Panc1 (cell line): ENCODE results near the gene ZNF474. TPM values are rescaled to one million over a fixed set of nuclear protein-coding genes. Genes with fewer than 3 reads are reported as not detected.

Experiments used
- ATAC-seq: fragments of 200-7000 bp; cut with Tn5 transposase; 2 replicates; pipeline ENCODE4 v1.9.1; 2020; ENCODE audit warnings: mild to moderate bottlenecking, moderate library complexity
- BruUV-seq: library from RNA; stranded (reverse); fragments of 400-500 nt; replicated peaks from 2 replicates; lab custom pipeline; 2021; lab: Mats Ljungman, UMichigan
- CTCF ChIA-PET: fragments of 300-600 bp; sonication (Branson Sonifier 250); formaldehyde crosslinking; loops from one replicate; lab custom pipeline; 2022; ENCODE audit warnings: antibody characterized with exemption; lab: Charles Lee
- POLR2A ChIA-PET: fragments of 300-600 bp; sonication (Branson Sonifier 250); formaldehyde crosslinking; loops from one replicate; lab custom pipeline; 2022; ENCODE audit warnings: antibody characterized with exemption; lab: Charles Lee
- DNase-seq: peaks from one replicate; pipeline ENCODE4 v3.0.0-alpha.2; 2010; ENCODE audit warnings: low read depth, low spot score
- H3K27ac ChIP-seq: 2 replicates; pipeline ENCODE4 v1.5.1; 2011; ENCODE audit warnings: mild to moderate bottlenecking, low read length, inconsistent platforms
- H3K27me3 ChIP-seq: fragments of 200-500 bp; sonication (Bioruptor generic); 2 replicates; pipeline ENCODE4 v1.6.0; 2014; ENCODE audit warnings: low read length, inconsistent platforms; ENCODE audit not compliant: control insufficient read depth, insufficient read depth
- H3K36me3 ChIP-seq: fragments of 200-500 bp; sonication (Bioruptor generic); 2 replicates; pipeline ENCODE4 v1.5.1; 2014; ENCODE audit warnings: inconsistent platforms, mild to moderate bottlenecking, low read length, moderate library complexity; ENCODE audit not compliant: control insufficient read depth, insufficient read depth
- H3K4me1 ChIP-seq: 2 replicates; pipeline ENCODE4 v1.5.1; 2011; ENCODE audit warnings: inconsistent platforms, mild to moderate bottlenecking, low read length, moderate library complexity; ENCODE audit not compliant: control insufficient read depth, insufficient read depth
- H3K4me3 ChIP-seq, 2 experiments: 2 replicates each; pipeline ENCODE4 v1.5.1; 2011 to 2012; ENCODE audit warnings: low read depth in 2 of 2, low read length in 2 of 2, mild to moderate bottlenecking in 2 of 2, inconsistent platforms in 1 of 2, moderate library complexity in 1 of 2
- H3K9me3 ChIP-seq: fragments of 200-500 bp; sonication (Bioruptor generic); 2 replicates; pipeline ENCODE4 v1.5.1; 2014; ENCODE audit warnings: low read depth, mild to moderate bottlenecking, inconsistent platforms, low read length, moderate library complexity; ENCODE audit not compliant: control insufficient read depth, insufficient read depth
- POLR2AphosphoS5 ChIP-seq: IDR thresholded peaks from 2 replicates; pipeline ENCODE4 v1.6.1; 2012; ENCODE audit warnings: mild to moderate bottlenecking, low read depth, low read length, moderate library complexity
- SIN3A ChIP-seq: IDR thresholded peaks from 2 replicates; pipeline ENCODE4 v1.6.1; 2012; ENCODE audit warnings: low read depth, mild to moderate bottlenecking, low read length, moderate library complexity, borderline replicate concordance; ENCODE audit not compliant: insufficient read depth
- TCF7L2 ChIP-seq: IDR thresholded peaks from 2 replicates; pipeline ENCODE4 v1.6.1; 2011; ENCODE audit warnings: mild to moderate bottlenecking, low read depth, low read length, inconsistent platforms
- in situ Hi-C: cut with HindIII; loops from 2 replicates; pipeline ENCODE4 v1.10.0; 2016; ENCODE audit warnings: low sequenced_read_pairs, low pct_unique_long_range_greater_than_20kb
- intact Hi-C: fragments of 100-400 bp; cut with micrococcal nuclease; formaldehyde crosslinking; loops from one replicate; pipeline ENCODE4 v1.10.0; 2022; ENCODE audit not compliant: unreplicated experiment
- total RNA-seq: library from RNA; stranded (reverse); gene quantifications from one replicate; pipeline ENCODE4 v1.2.1, GENCODE V29; 2021; ENCODE audit not compliant: unreplicated experiment
- TF ChIP-seq, protein P1 (sequence below): fragments of 450-650 bp; IDR thresholded peaks from 2 replicates; pipeline ENCODE4 v1.5.1; 2017; ENCODE audit warnings: mild to moderate bottlenecking
- TF ChIP-seq, protein P2 (sequence below), 2 experiments: IDR thresholded peaks; 2 replicates each; pipeline ENCODE4 v1.6.1; 2011 to 2012; ENCODE audit warnings: low read depth in 2 of 2, control low read depth in 1 of 2, low read length in 1 of 2, mild to moderate bottlenecking in 1 of 2, moderate library complexity in 1 of 2; ENCODE audit not compliant: insufficient read depth in 1 of 2

Gene ZNF474
- total RNA-seq, 1 experiment from 2014 or later, result not detected

DNA sequence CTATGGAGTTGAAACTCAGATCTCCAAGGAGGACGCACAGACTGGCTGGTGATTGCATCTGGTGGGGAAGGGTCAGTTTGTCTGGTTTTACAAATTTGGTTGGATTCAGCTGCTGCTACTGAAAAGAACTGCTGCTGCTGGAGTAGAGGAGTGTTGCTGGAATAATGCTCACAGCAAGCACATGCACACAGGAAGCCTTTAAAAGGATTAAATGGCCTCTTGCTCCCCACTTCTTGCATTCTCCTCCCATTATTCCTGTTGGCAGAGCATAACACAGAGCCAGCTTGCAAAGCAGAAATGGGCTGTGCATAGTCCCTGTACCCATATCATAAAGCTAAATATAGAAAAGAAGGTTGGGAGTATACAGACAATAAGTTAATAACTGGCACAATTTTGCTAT lies 16.6 kb downstream of the ZNF474 start:
- ATAC-seq, result no peak
- no peaks in the 10 kb centered on the region for H3K27me3 ChIP-seq
- TF ChIP-seq, protein P1, sequence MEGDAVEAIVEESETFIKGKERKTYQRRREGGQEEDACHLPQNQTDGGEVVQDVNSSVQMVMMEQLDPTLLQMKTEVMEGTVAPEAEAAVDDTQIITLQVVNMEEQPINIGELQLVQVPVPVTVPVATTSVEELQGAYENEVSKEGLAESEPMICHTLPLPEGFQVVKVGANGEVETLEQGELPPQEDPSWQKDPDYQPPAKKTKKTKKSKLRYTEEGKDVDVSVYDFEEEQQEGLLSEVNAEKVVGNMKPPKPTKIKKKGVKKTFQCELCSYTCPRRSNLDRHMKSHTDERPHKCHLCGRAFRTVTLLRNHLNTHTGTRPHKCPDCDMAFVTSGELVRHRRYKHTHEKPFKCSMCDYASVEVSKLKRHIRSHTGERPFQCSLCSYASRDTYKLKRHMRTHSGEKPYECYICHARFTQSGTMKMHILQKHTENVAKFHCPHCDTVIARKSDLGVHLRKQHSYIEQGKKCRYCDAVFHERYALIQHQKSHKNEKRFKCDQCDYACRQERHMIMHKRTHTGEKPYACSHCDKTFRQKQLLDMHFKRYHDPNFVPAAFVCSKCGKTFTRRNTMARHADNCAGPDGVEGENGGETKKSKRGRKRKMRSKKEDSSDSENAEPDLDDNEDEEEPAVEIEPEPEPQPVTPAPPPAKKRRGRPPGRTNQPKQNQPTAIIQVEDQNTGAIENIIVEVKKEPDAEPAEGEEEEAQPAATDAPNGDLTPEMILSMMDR, result no peak
- no peak for TF ChIP-seq SIN3A
- TF ChIP-seq POLR2AphosphoS5, result no peak
- TF ChIP-seq, protein P2, sequence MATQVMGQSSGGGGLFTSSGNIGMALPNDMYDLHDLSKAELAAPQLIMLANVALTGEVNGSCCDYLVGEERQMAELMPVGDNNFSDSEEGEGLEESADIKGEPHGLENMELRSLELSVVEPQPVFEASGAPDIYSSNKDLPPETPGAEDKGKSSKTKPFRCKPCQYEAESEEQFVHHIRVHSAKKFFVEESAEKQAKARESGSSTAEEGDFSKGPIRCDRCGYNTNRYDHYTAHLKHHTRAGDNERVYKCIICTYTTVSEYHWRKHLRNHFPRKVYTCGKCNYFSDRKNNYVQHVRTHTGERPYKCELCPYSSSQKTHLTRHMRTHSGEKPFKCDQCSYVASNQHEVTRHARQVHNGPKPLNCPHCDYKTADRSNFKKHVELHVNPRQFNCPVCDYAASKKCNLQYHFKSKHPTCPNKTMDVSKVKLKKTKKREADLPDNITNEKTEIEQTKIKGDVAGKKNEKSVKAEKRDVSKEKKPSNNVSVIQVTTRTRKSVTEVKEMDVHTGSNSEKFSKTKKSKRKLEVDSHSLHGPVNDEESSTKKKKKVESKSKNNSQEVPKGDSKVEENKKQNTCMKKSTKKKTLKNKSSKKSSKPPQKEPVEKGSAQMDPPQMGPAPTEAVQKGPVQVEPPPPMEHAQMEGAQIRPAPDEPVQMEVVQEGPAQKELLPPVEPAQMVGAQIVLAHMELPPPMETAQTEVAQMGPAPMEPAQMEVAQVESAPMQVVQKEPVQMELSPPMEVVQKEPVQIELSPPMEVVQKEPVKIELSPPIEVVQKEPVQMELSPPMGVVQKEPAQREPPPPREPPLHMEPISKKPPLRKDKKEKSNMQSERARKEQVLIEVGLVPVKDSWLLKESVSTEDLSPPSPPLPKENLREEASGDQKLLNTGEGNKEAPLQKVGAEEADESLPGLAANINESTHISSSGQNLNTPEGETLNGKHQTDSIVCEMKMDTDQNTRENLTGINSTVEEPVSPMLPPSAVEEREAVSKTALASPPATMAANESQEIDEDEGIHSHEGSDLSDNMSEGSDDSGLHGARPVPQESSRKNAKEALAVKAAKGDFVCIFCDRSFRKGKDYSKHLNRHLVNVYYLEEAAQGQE (IDR thresholded peaks at IDR 0.05; ENCODE audit: insufficient read depth in 1 of 2, low read depth in 2 of 2, low read length in 1 of 2), result no peak
- TF ChIP-seq TCF7L2, result no peak
- ChIA-PET CTCF (no interaction called here), POLR2A (no interaction called here)
- no peak overlapping the region for H3K27ac ChIP-seq
- BruUV-seq, result no TSS peak
- in situ Hi-C loops, result no loop called here
- DNase-seq, result no peak
- intact Hi-C loops, result no loop called here
- H3K4me1 ChIP-seq, result no peaks in the 10 kb centered on the region
- H3K9me3 ChIP-seq, result no peaks in the 10 kb centered on the region
- H3K36me3 ChIP-seq, result no peaks in the 10 kb centered on the region
- no peak overlapping the region for H3K4me3 ChIP-seq

DNA sequence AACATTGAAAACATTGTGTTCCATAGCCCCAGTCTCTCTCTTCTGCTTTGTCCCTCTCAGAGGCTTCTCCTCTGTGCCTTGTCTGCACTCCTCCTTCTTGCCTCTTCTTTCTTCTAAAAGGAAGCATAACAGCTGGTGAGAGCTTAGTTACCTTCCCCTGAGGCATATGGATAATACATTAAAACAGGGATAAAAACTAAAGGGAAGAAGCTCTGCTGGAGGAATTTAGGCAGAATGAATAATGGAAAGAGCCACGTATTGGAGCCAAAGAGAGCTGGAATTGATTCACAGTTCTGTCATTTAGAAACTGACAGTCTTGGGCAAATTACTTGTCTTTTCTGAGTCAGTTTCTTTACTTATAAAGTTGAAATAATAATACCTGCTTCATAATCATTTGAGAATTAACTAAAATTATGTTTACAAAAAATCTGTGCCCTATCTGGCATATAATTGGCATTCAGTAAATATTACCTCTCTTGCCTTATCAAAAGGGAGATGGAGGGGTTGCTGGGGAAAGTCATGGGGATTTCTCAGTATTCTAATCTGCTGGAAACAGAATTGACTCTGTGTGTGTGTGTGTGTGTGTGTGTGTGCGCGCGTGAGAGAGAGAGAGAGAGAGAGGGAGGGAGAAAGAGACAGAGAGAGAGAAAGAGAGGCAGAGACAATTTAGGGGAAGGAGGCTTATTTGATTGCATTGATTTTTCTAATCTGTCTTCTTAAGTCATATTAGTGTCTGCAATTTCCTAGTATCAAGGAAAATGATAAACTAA lies 20.2 kb downstream of the ZNF474 start:
- no peak for DNase-seq
- H3K27me3 ChIP-seq, result no peaks in the 10 kb centered on the region
- ChIA-PET POLR2A (no interaction called here), CTCF (no interaction called here)
- H3K36me3 ChIP-seq, result no peaks in the 10 kb centered on the region
- intact Hi-C loops (no loop called here), in situ Hi-C loops (no loop called here)
- no peak overlapping the region for H3K27ac ChIP-seq
- H3K4me3 ChIP-seq, result no peak overlapping the region
- ATAC-seq, result no peak
- no TSS peak for BruUV-seq
- no peaks in the 10 kb centered on the region for H3K9me3 ChIP-seq
- H3K4me1 ChIP-seq, result no peaks in the 10 kb centered on the region
- no peak for TF ChIP-seq POLR2AphosphoS5
- TF ChIP-seq, protein P2 (IDR thresholded peaks at IDR 0.05; ENCODE audit: insufficient read depth in 1 of 2, low read depth in 2 of 2, low read length in 1 of 2), result no peak
- TF ChIP-seq, protein P1, result no peak
- TF ChIP-seq TCF7L2, result no peak
- TF ChIP-seq SIN3A, result no peak
